ENCODE data around the gene PMS1. TPM values are rescaled to one million over a fixed set of nuclear protein-coding genes. Genes with fewer than 3 reads are reported as not detected.

The PMS1 gene
- total RNA-seq, 1 donor from 2014 or later = 18.8 TPM

DNA sequence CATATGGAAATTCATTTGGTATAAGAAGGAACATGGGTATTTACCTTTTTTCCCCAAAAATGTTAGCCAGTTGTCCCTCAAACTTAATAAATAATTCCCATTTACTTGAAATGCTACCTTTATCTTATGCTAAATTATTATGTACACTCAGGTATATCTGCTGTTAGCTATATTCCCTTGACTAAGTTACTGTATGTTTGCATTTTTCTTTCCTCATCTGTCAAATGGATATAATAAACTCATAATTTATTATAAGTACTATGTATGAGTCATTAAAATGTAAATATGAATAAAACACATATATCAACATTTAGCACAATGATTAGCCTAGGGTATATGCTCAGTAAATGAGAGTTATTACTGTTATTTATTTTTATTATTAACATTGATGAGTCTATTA lies 117.4 kb downstream of the PMS1 start:
- no peak overlapping the region for H3K4me3 ChIP-seq (ENCODE audit: low read depth, low read length)
- no peaks in the 10 kb centered on the region for H3K36me3 ChIP-seq (ENCODE audit: control insufficient read depth, insufficient read depth, low read length)
- no peaks in the 10 kb centered on the region for H3K27me3 ChIP-seq (ENCODE audit: control insufficient read depth, insufficient read depth, low read length)
- no peak for DNase-seq (ENCODE audit: low read depth)
- TF ChIP-seq CTCF (IDR thresholded peaks at IDR 0.05; ENCODE audit: insufficient read depth, low read length, poor library complexity, severe bottlenecking) = no peak

DNA sequence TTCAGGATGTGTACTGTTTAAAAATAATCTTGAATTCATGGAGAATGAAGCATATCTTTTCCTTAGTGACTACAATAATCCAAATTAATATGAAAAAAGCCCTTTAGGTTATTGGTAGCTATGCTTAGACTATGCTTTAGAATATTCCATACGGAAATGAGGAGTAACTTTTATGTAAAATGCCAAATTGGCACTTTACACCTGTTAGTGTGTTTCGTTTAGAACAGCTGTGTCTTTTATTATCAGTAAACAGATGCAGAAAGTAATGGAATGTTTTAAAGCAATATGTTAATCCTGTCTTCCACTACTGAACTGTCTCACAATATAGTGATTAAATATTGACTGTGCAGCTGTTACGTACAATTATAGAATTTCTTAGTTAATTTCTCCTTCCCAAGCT lies 129.6 kb downstream of the PMS1 start:
- H3K36me3 ChIP-seq (ENCODE audit: control insufficient read depth, insufficient read depth, low read length) = no peaks in the 10 kb centered on the region
- no peak for TF ChIP-seq CTCF (IDR thresholded peaks at IDR 0.05; ENCODE audit: insufficient read depth, low read length, poor library complexity, severe bottlenecking)
- DNase-seq (ENCODE audit: low read depth) = no peak
- no peak overlapping the region for H3K4me3 ChIP-seq (ENCODE audit: low read depth, low read length)
- H3K27me3 ChIP-seq (ENCODE audit: control insufficient read depth, insufficient read depth, low read length) = no peaks in the 10 kb centered on the region

- no peak for DNase-seq (ENCODE audit: low read depth)
- no peaks in the 10 kb centered on the region for H3K36me3 ChIP-seq (ENCODE audit: control insufficient read depth, insufficient read depth, low read length)
- H3K27me3 ChIP-seq (ENCODE audit: control insufficient read depth, insufficient read depth, low read length) = no peaks in the 10 kb centered on the region
- TF ChIP-seq CTCF (IDR thresholded peaks at IDR 0.05; ENCODE audit: insufficient read depth, low read length, poor library complexity, severe bottlenecking) = no peak
- no peak overlapping the region for H3K4me3 ChIP-seq (ENCODE audit: low read depth, low read length)
Observed at GRCh38 chr2:189916651-189917050, 132.4 kb downstream of the PMS1 start.

Other genes with a start within 250 kb of the PMS1 start
- 7.5 and 8.3 TPM in 2 replicates for gene SLC40A1, start 203.7 kb upstream of the PMS1 start, total RNA-seq
- 34.6 and 39.9 TPM in 2 replicates for gene ASNSD1, start 123.0 kb upstream of the PMS1 start, total RNA-seq
- gene ANKAR, start 109.8 kb upstream of the PMS1 start, total RNA-seq = 3.3 and 3.8 TPM in 2 replicates
- gene OSGEPL1, start 21.7 kb upstream of the PMS1 start, total RNA-seq = 6.8 and 9.0 TPM in 2 replicates
- gene ORMDL1, start 111 bp upstream of the PMS1 start, total RNA-seq = 75.2 and 79.1 TPM in 2 replicates